Heart right ventricle (tissue), 16 donors: Measurements from ENCODE around the gene CD2. TPM values are rescaled to one million over a fixed set of nuclear protein-coding genes. Genes with fewer than 3 reads are reported as not detected.

Source experiments
- ATAC-seq, 8 donors: fragments of 200-7000 bp; cut with Tn5 transposase; one replicate each; pipeline ENCODE4 v1.9.1; 2020; ENCODE audit warnings: mild to moderate bottlenecking in 8 of 8, moderate library complexity in 8 of 8, moderate number of reproducible peaks in 1 of 8
- DNase-seq, 2 donors: peaks; one replicate each; pipeline ENCODE4 v3.0.0-alpha.2; 2020
- H3K27ac ChIP-seq, 10 donors: fragments of 200-600 bp; sonication (generic) in 2 of 10; one replicate each; pipeline versions ENCODE4 v1.5.0 to v1.8.0; 2020 to 2022; ENCODE audit warnings: mild to moderate bottlenecking in 3 of 10
- H3K27me3 ChIP-seq, 7 donors: fragments of 200-600 bp; one replicate each; pipeline ENCODE4 v1.8.0; 2021 to 2022; ENCODE audit warnings: mild to moderate bottlenecking in 2 of 7
- H3K36me3 ChIP-seq, 9 donors: fragments of 200-600 bp; sonication (generic) in 1 of 9; one replicate each; pipeline versions ENCODE4 v1.5.0 to v1.8.0; 2020 to 2022; ENCODE audit warnings: mild to moderate bottlenecking in 2 of 9
- H3K4me1 ChIP-seq, 9 donors: fragments of 200-600 bp; sonication (generic) in 1 of 9; one replicate each; pipeline versions ENCODE4 v1.5.0 to v1.8.0; 2020 to 2022; ENCODE audit warnings: mild to moderate bottlenecking in 4 of 9
- H3K4me3 ChIP-seq, 10 donors: fragments of 200-600 bp; sonication (generic) in 2 of 10; one replicate each; pipeline versions ENCODE4 v1.5.0 to v1.8.0; 2020 to 2022; ENCODE audit warnings: mild to moderate bottlenecking in 7 of 10, moderate library complexity in 2 of 10
- H3K9me3 ChIP-seq, 11 donors: fragments of 200-600 bp in 10 of 11; sonication (generic) in 2 of 11; one replicate each; pipeline versions ENCODE4 v1.5.0 to v1.8.0; 2013 to 2022; ENCODE audit warnings: mild to moderate bottlenecking in 2 of 11, control low read depth in 1 of 11, moderate library complexity in 1 of 11
- CTCF ChIP-seq, 9 donors: fragments of 200-600 bp; sonication (generic) in 2 of 9; IDR thresholded peaks; one replicate each; pipeline versions ENCODE4 v1.5.0 to v1.8.0; 2021 to 2022; ENCODE audit warnings: antibody characterized with exemption in 9 of 9, mild to moderate bottlenecking in 5 of 9, moderate library complexity in 1 of 9
- WGBS, 2 donors: extraction: QIAGEN DNeasy Blood & Tissue Kit; methylation state at CpG; one replicate each; pipeline ENCODE4 v1.1.7; 2013; ENCODE audit warnings: inconsistent platforms in 1 of 2; 5-methylcytosine and 5-hydroxymethylcytosine counted together
- intact Hi-C, 10 donors: fragments of 100-400 bp; cut with DNase I; formaldehyde crosslinking; loops; one replicate each; pipeline versions ENCODE4 v1.11.1 to v1.14.2; 2022
- polyA plus RNA-seq, 2 donors: library from polyadenylated mRNA; stranded (reverse); fragments of 200-250 nt; gene quantifications; one replicate each; pipeline ENCODE4 v1.2.3, GENCODE V29; 2013
- total RNA-seq, 10 donors: library from RNA; stranded (reverse); fragmentation: NEBNext Ultra II Directional in 3 of 10; extraction: Animal tissue kit (Norgen Biotek cat#: 25700) in 3 of 10; gene quantifications; one replicate each; pipeline versions ENCODE4 v1.2.1 to v1.2.4, GENCODE V29; 2021 to 2023
- donor health status: Arrhythmogenic right ventricular cardiomyopathy.
- donor health status: ischemic (EF 13 %, LVEDD 7.1; RV severe dilation, severe dysfunction).
- donor health status: healthy with polysubstance abuse.
- donor health status: DM: no; HTN: yes; CAD: no.
- donor health status: DM: no; HTN: no; CAD: no.
- donor health status: ischemic (EF 25% LVEDD 6.9; RV normal size, moderate dysfunction).
- donor health status: ischemic (EF 25% LVEDD 5.7; RV mildly dilated, moderate dysfunction).
- donor health status: healthy.
- donor health status: DM: yes; HTN: yes; CAD: no.
- donor health status: Ischemic cardiomyopathy.
- donor health status: ischemic (EF 35%, LVEDD 5.7; RV mildly dilated, moderate dysfunction).
- donor health status: nonischemic (EF 11% LVEDD 7.7; RV severe dilation, severe dysfunction).
- donor health status: DM: yes; HTN: yes; CAD: no.
- donor health status: PGD.
- donor health status: ischemic (EF 29% LVEDD 5.4; RV normal size, mild dysfunction).
- donor health status: nonischemic (EF 23%, LVEDD 6.1; RV moderate dilation, normal function).

CD2 gene
- total and polyA plus RNA-seq, 12 donors: 0.20 to 6.5 (median 1.0) TPM; not detected in 3

GRCh38 chr1:116721039-116721405, 33.2 kb upstream of the CD2 start:
- no peak overlapping the region for H3K27ac ChIP-seq
- intact Hi-C loops: no loop called here
- WGBS, 2 donors: 84 to 91% methylated on average over 5 of the region's 5 CpGs

GRCh38 chr1:116721451-116722007, 32.7 kb upstream of the CD2 start:
- intact Hi-C loops: no loop called here
- no peaks in the 10 kb centered on the region for H3K36me3 ChIP-seq
- H3K4me3 ChIP-seq: no peak overlapping the region
- no peak for TF ChIP-seq CTCF (IDR thresholded peaks at IDR 0.05)
- ATAC-seq (no peak), DNase-seq (no peak)
- H3K27me3 ChIP-seq: peaks cover 0 to 3% (median 0%) of the 10 kb centered on the region in 7 donors
- 91 to 98% methylated on average over 4 of the region's 4 CpGs for WGBS, 2 donors
- no peaks in the 10 kb centered on the region for H3K9me3 ChIP-seq
- no peak overlapping the region for H3K27ac ChIP-seq
- peaks cover 0 to under 1% (median 0%) of the 10 kb centered on the region in 9 donors for H3K4me1 ChIP-seq

More at GRCh38 chr1:116721039-116721405, 33.2 kb upstream of the CD2 start:
- ATAC-seq: no peak
- no peaks in the 10 kb centered on the region for H3K4me1 ChIP-seq
- H3K27me3 ChIP-seq: peaks cover 0 to 3% (median 0%) of the 10 kb centered on the region in 7 donors
- no peak for TF ChIP-seq CTCF (IDR thresholded peaks at IDR 0.05)
- H3K9me3 ChIP-seq: no peaks in the 10 kb centered on the region
- H3K36me3 ChIP-seq: no peaks in the 10 kb centered on the region
- no peak for DNase-seq
- no peak overlapping the region for H3K4me3 ChIP-seq

- H3K27me3 ChIP-seq: peaks cover 0 to 2% (median 0%) of the 10 kb centered on the region in 7 donors
- no peak overlapping the region for H3K27ac ChIP-seq
- WGBS, 2 donors: 91 to 93% methylated on average over 4 of the region's 4 CpGs
- H3K4me1 ChIP-seq: peaks cover 0 to 7% (median 0%) of the 10 kb centered on the region in 9 donors
- no peak for DNase-seq
- H3K9me3 ChIP-seq: no peaks in the 10 kb centered on the region
- intact Hi-C loops: no loop called here
- H3K4me3 ChIP-seq: no peak overlapping the region
- H3K36me3 ChIP-seq: no peaks in the 10 kb centered on the region
- no peak for ATAC-seq
- no peak for TF ChIP-seq CTCF (IDR thresholded peaks at IDR 0.05)
Measured at GRCh38 chr1:116722016-116722838, 32.0 kb upstream of the CD2 start.

GRCh38 chr1:116724765-116725375, 29.4 kb upstream of the CD2 start:
- peaks cover 0 to 4% (median 0%) of the 10 kb centered on the region in 7 donors for H3K27me3 ChIP-seq
- DNase-seq: peak in 1 of 2 donors; percentile 63
- H3K27ac ChIP-seq: no peak overlapping the region
- intact Hi-C loops: no loop called here
- H3K36me3 ChIP-seq: no peaks in the 10 kb centered on the region
- no peak overlapping the region for H3K4me3 ChIP-seq
- peaks cover 0 to 11% (median 0%) of the 10 kb centered on the region in 9 donors for H3K4me1 ChIP-seq
- peak in 1 of 8 donors; percentile 43 for ATAC-seq
- WGBS, 2 donors: 45 to 47% methylated on average over 7 of the region's 7 CpGs
- no peaks in the 10 kb centered on the region for H3K9me3 ChIP-seq
- TF ChIP-seq CTCF (IDR thresholded peaks at IDR 0.05): peak; percentile 55 to 83 (median 72)
